MCF 10A (cell line): ENCODE data around the gene SPATS2L. TPM values are rescaled to one million over a fixed set of nuclear protein-coding genes. Genes with fewer than 3 reads are reported as not detected.

Experiments used
- BruUV-seq: library from RNA; stranded (reverse); fragments of 400-500 nt; replicated peaks from 2 replicates; lab custom pipeline; 2021; lab: Mats Ljungman, UMichigan
- CTCF ChIA-PET: fragments of 300-600 bp; sonication (Branson Sonifier 250); formaldehyde crosslinking; extraction: SDS; loops from one replicate; lab custom pipeline; 2021; ENCODE audit warnings: antibody characterized with exemption, inconsistent platforms; lab: Yijun Ruan, JAX
- POLR2A ChIA-PET: fragments of 300-600, 350-650 bp; sonication (Branson Sonifier 250); formaldehyde crosslinking; extraction: SDS; loops from one replicate; lab custom pipeline; 2020; ENCODE audit warnings: antibody characterized with exemption, inconsistent platforms; lab: Yijun Ruan, JAX
- DNase-seq: peaks from one replicate; pipeline ENCODE4 v3.0.0-alpha.2; 2018; ENCODE audit not compliant: unreplicated experiment
- H3K27ac Mint-ChIP-seq: one replicate; pipeline ENCODE4 v1.8.0; 2022; ENCODE audit warnings: mild to moderate bottlenecking, low read depth, mixed read lengths; ENCODE audit not compliant: unreplicated experiment
- H3K27me3 Mint-ChIP-seq: one replicate; pipeline ENCODE4 v1.8.0; 2022; ENCODE audit warnings: mixed read lengths; ENCODE audit not compliant: insufficient read depth, unreplicated experiment
- H3K36me3 Mint-ChIP-seq: one replicate; pipeline ENCODE4 v1.8.0; 2022; ENCODE audit warnings: mild to moderate bottlenecking, moderate library complexity, mixed read lengths; ENCODE audit not compliant: insufficient read depth, unreplicated experiment
- H3K4me1 Mint-ChIP-seq: one replicate; pipeline ENCODE4 v1.8.0; 2022; ENCODE audit warnings: mixed read lengths; ENCODE audit not compliant: insufficient read depth, unreplicated experiment
- H3K4me3 Mint-ChIP-seq: one replicate; pipeline ENCODE4 v1.8.0; 2022; ENCODE audit warnings: mild to moderate bottlenecking, moderate library complexity, mixed read lengths; ENCODE audit not compliant: unreplicated experiment
- H3K9me3 Mint-ChIP-seq: one replicate; pipeline ENCODE4 v1.8.0; 2022; ENCODE audit warnings: mixed read lengths; ENCODE audit not compliant: unreplicated experiment
- intact Hi-C: fragments of 100-400 bp; cut with micrococcal nuclease; formaldehyde crosslinking; loops from 2 replicates; pipeline ENCODE4 v1.14.1; 2022
- total RNA-seq: library from RNA; stranded (reverse); gene quantifications from 2 replicates; pipeline ENCODE4 v1.2.3, GENCODE V29; 2022
- TF ChIP-seq, protein P1 (sequence below): fragments of 200-600 bp; IDR thresholded peaks from one replicate; pipeline ENCODE4 v1.8.0; 2022; ENCODE audit warnings: antibody characterized with exemption, mild to moderate bottlenecking; ENCODE audit not compliant: unreplicated experiment

Gene SPATS2L
- total RNA-seq, 1 experiment from 2014 or later, result 68.3 TPM

DNA sequence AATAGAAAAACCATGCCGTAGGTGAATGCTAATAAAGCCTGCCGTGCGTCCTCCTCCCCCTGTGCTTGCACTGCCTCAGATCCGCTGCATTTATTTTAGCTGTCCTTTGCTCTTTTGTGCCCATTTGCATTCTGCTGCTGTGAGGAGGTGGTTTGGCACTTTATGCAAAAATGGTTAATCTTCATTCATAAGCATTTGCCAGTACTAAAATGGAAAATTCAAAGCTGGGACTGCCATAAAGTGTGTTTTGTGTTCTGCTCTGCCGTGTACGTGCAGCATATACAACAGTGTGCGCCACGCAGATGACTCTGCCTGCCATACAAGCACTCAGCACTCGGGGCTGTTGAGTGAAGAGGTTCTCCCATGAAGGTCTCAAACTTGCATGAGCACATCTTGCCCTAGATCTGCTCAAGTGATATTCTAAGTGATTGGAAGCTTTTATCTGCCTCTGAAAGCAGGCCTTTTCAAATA is 73.6 kb downstream of the SPATS2L start:
- POLR2A ChIA-PET, result interaction anchor here (0.7 to 0.9 kb wide), 4 partner anchors 8 to 74 kb away, joined by 3 read pairs; no protein-coding TSS in a partner anchor
- Mint-ChIP-seq H3K27ac (peak overlapping the region; percentile 76), H3K9me3 (no peaks in the 10 kb centered on the region), H3K4me1 (peaks cover 27% of the 10 kb centered on the region), H3K4me3 (no peak overlapping the region), H3K27me3 (no peaks in the 10 kb centered on the region), H3K36me3 (no peaks in the 10 kb centered on the region)
- CTCF ChIA-PET, result interaction anchor here (0.6 to 1.2 kb wide), 3 partner anchors 9 to 394 kb away, joined by 3 read pairs; no protein-coding TSS in a partner anchor
- no TSS peak for BruUV-seq
- DNase-seq, result no peak
- intact Hi-C loops, result no loop called here
- TF ChIP-seq, protein P1, sequence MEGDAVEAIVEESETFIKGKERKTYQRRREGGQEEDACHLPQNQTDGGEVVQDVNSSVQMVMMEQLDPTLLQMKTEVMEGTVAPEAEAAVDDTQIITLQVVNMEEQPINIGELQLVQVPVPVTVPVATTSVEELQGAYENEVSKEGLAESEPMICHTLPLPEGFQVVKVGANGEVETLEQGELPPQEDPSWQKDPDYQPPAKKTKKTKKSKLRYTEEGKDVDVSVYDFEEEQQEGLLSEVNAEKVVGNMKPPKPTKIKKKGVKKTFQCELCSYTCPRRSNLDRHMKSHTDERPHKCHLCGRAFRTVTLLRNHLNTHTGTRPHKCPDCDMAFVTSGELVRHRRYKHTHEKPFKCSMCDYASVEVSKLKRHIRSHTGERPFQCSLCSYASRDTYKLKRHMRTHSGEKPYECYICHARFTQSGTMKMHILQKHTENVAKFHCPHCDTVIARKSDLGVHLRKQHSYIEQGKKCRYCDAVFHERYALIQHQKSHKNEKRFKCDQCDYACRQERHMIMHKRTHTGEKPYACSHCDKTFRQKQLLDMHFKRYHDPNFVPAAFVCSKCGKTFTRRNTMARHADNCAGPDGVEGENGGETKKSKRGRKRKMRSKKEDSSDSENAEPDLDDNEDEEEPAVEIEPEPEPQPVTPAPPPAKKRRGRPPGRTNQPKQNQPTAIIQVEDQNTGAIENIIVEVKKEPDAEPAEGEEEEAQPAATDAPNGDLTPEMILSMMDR, result no peak

DNA sequence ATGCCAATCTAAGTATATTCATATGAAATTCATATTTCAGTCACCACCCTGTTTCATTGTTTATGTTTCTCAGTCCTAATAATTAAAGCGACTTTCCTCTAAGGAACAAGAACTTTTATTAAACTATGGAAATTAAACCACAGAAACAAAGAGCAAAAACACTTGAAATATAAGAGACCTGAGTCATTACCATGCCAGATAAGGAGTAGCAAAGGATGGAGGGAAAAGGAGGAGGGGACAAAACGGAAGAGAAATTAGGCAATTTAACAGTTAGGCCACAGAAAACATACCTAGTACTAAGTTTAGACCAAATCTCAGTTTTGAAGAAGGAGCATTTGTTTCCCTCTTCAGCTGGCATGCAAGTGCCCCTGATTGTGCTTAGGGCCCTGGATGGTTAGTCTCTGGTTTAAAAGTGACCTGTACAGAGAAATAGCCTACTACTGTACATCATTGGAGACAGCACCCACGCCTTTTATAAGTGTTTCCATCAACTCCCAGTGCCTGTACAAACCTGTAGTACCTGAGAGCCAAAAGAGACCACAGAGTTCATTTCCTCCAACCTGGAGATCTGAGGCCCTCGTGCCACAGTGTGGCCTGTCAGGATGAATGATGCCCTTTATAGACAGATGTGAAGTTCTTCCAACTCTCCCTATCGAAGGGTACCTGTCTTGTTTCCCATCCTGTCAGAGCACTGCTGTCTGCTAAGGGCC is 74.5 kb downstream of the SPATS2L start:
- CTCF ChIA-PET, result interaction anchor here (0.9 to 1.2 kb wide), 2 partner anchors 10 to 394 kb away, joined by 3 read pairs; no protein-coding TSS in a partner anchor
- DNase-seq, result peak; percentile 34
- intact Hi-C loops, result no loop called here
- Mint-ChIP-seq H3K27me3 (no peaks in the 10 kb centered on the region), H3K4me1 (peaks cover 26% of the 10 kb centered on the region), H3K27ac (peak overlapping the region; percentile 76), H3K36me3 (no peaks in the 10 kb centered on the region), H3K4me3 (no peak overlapping the region), H3K9me3 (no peaks in the 10 kb centered on the region)
- TF ChIP-seq, protein P1, result no peak
- no TSS peak for BruUV-seq
- POLR2A ChIA-PET, result interaction anchor here (0.7 to 0.9 kb wide), 4 partner anchors 9 to 75 kb away, joined by 3 read pairs; no protein-coding TSS in a partner anchor

DNA sequence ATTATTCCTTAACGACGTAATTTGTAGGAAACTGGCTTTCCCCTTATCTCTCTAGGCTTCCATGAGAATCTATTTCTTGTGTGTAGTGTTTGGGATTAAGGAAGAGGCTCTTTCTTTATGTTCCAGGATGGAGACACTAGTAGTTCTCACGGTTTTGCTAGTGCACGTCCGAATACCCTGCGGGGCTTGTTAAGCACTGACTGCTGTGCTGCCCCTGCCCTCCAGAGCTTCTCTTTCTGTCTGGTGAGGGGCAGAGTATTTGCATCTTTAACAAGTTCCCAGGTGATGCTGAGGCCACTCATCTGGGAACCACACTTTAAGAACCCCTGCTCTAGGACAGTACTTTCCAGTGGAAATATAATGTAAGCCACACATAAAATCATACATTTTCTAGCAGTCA is 76.4 kb downstream of the SPATS2L start:
- no peaks in the 10 kb centered on the region for H3K27me3 Mint-ChIP-seq
- H3K9me3 Mint-ChIP-seq, result no peaks in the 10 kb centered on the region
- intact Hi-C loops, result no loop called here
- peaks cover 20% of the 10 kb centered on the region for H3K4me1 Mint-ChIP-seq
- no peak for DNase-seq
- ChIA-PET CTCF (interaction anchor here (0.6 to 1.1 kb wide), 3 partner anchors 10 to 100 kb away, joined by 3 read pairs; no protein-coding TSS in a partner anchor), POLR2A (interaction anchor here (0.7 to 2.0 kb wide), 6 partner anchors 8 to 75 kb away, joined by 3 to 6 read pairs (median 4); no protein-coding TSS in a partner anchor)
- H3K36me3 Mint-ChIP-seq, result peaks cover 6% of the 10 kb centered on the region
- H3K4me3 Mint-ChIP-seq, result no peak overlapping the region
- peak overlapping the region; percentile 75 for H3K27ac Mint-ChIP-seq
- BruUV-seq, result no TSS peak
- TF ChIP-seq, protein P1, result no peak

DNA sequence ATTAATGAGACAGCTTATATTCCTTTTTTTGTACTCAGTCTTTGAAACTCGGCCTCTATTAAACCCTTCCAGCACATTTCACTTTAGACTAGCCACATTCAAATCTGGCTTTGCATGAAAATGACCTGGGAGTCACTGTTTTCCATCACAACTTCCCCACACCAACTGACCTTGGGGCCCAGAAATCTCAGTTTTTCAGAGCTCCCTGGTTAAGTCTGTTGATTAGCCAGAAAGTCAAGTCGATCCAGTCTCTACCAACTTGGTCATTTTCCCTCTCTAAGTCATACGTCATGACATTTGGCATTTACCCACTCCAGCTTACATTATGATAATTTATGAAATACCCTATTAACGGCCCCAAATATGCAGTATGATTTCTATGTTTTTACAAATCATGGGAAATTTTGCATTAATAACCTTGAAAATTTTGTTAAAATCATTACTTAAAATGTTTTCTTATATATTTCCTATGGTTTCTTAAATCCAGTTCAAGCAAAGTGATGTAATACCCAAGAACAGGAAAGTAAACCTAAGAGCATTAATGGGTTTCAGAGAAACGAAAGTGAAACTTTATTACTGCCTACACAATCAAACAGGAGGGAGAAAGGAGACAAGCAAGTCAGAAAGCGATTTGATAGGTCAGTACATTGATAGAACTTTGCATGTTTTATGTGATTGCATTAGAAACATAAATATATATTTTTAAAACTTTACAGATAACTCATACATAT is 77.1 kb downstream of the SPATS2L start:
- DNase-seq, result peak; percentile 57
- H3K27ac Mint-ChIP-seq, result peak overlapping the region; percentile 75
- no peaks in the 10 kb centered on the region for H3K27me3 Mint-ChIP-seq
- no peaks in the 10 kb centered on the region for H3K9me3 Mint-ChIP-seq
- intact Hi-C loops, result no loop called here
- ChIA-PET CTCF (interaction anchor here (0.6 to 1.1 kb wide), 3 partner anchors 10 to 100 kb away, joined by 3 read pairs; no protein-coding TSS in a partner anchor), POLR2A (interaction anchor here (0.7 to 2.0 kb wide), 9 partner anchors 8 to 76 kb away, joined by 3 to 9 read pairs (median 3); no protein-coding TSS in a partner anchor)
- BruUV-seq, result no TSS peak
- peaks cover 6% of the 10 kb centered on the region for H3K36me3 Mint-ChIP-seq
- H3K4me1 Mint-ChIP-seq, result peaks cover 20% of the 10 kb centered on the region
- TF ChIP-seq, protein P1, result no peak
- H3K4me3 Mint-ChIP-seq, result peak overlapping the region; percentile 32
